ENCODE results near the gene PARD3B. TPM values are rescaled to one million over a fixed set of nuclear protein-coding genes. Genes with fewer than 3 reads are reported as not detected.

The PARD3B gene
- total RNA-seq, 1 experiment from 2014 or later: 2.0 TPM

DNA sequence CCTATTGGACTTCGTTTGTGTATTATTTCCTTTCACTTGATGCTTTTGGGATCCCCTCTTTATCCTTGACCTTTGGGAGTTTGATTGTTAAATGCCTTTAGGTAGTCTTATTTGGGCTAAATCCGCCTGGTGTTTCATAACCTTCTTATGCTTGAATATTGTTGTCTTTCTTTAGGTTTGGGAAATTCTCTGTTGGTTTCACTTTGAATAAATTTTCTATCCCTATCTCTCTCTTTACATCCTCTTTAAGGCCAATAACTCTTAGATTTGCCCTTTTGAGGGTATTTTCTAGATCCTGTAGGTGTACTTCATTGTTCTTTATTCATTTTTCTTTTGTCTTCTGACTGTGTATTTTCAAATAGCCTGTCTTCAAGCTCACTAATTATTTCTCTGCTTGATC, 354.7 kb downstream of the PARD3B start:
- no peaks in the 10 kb centered on the region for H3K9me2 ChIP-seq (ENCODE audit: insufficient read depth)
- ATAC-seq (no peak), DNase-seq (ENCODE audit: low read depth, low spot score) (no peak)
- POLR2A ChIA-PET: no interaction called here
- H3K4me2 ChIP-seq (ENCODE audit: low read length): no peak overlapping the region
- TF ChIP-seq ZFX (IDR thresholded peaks at IDR 0.05) (no peak), TCF7L2 (IDR thresholded peaks at IDR 0.05; ENCODE audit: borderline replicate concordance, extremely low read depth, insufficient read depth, insufficient read length) (no peak), CBX3 (IDR thresholded peaks at IDR 0.05; ENCODE audit: low read depth) (no peak), FOSL1 (IDR thresholded peaks at IDR 0.05; ENCODE audit: low read depth) (no peak)
- H3K9ac ChIP-seq (ENCODE audit: low read length): no peak overlapping the region
- intact Hi-C loops (cut with micrococcal nuclease): no loop called here
- H2AFZ ChIP-seq (ENCODE audit: low read depth, low read length, poor library complexity, severe bottlenecking): no peak overlapping the region
- H3K27me3 ChIP-seq (ENCODE audit: insufficient read depth, low read length): no peaks in the 10 kb centered on the region
- no peak overlapping the region for H3K4me3 ChIP-seq (replicated peaks in 1 of 2; ENCODE audit: low read depth in 1 of 2, low read length in 2 of 2)
- H3K4me1 ChIP-seq (ENCODE audit: control insufficient read depth in 1 of 2, insufficient read depth in 2 of 2, low read length in 2 of 2): no peaks in the 10 kb centered on the region
- no peak overlapping the region for H3K27ac ChIP-seq (ENCODE audit: low read depth, low read length)
- RAD21 ChIA-PET (ENCODE audit: low non-redundant PET in 1 of 2, low total read pairs in 2 of 2, uncharacterized antibody in 2 of 2, unreplicated experiment in 2 of 2): no interaction called here
- no peaks in the 10 kb centered on the region for H3K79me2 ChIP-seq (ENCODE audit: insufficient read depth, low read length)
- CTCF ChIA-PET: no interaction called here
- H3K36me3 ChIP-seq (ENCODE audit: control insufficient read depth in 1 of 2, insufficient read depth in 2 of 2, low read length in 2 of 2): no peaks in the 10 kb centered on the region
- BruUV-seq (replicated peaks): no TSS peak
- H3K9me3 ChIP-seq (ENCODE audit: control insufficient read depth in 1 of 2, insufficient read depth in 1 of 2, low read depth in 1 of 2, low read length in 2 of 2): no peaks in the 10 kb centered on the region
- H4K20me1 ChIP-seq (ENCODE audit: insufficient read depth): no peaks in the 10 kb centered on the region

DNA sequence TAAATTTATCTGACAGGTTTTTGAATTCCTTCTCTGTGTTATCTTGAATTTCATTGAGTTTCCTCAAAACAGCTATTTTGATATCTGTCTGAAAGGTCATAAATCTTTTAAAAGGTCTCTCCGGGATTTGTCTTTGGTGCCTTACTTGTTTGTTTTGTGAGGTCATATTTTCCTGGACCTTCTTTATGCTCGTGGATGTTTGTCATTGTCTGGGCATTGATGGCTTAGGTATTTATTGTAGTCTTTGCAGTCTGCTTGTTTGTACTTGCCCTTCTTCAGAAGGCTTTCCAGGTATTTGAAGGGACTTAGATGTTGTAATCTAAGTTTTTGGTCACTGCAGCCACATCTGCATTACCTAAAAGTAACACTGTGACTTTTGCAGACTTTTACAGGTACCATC, 355.2 kb downstream of the PARD3B start:
- DNase-seq (ENCODE audit: low read depth, low spot score): no peak
- BruUV-seq (replicated peaks): no TSS peak
- H3K4me2 ChIP-seq (ENCODE audit: low read length): no peak overlapping the region
- TF ChIP-seq ZNF274 (IDR thresholded peaks at IDR 0.05; ENCODE audit: low read depth, low read length) (no peak), CEBPB (IDR thresholded peaks at IDR 0.05; ENCODE audit: low read depth) (no peak), POLR2AphosphoS5 (IDR thresholded peaks at IDR 0.05; ENCODE audit: low read depth, low read length) (no peak), POLR2A (IDR thresholded peaks at IDR 0.05; ENCODE audit: borderline replicate concordance, extremely low read depth, insufficient read depth, insufficient read length) (no peak), SIN3A (IDR thresholded peaks at IDR 0.05; ENCODE audit: low read depth) (no peak), RAD21 (IDR thresholded peaks at IDR 0.05; ENCODE audit: low read depth) (no peak), ELF1 (IDR thresholded peaks at IDR 0.05; ENCODE audit: borderline replicate concordance, low read depth) (no peak), YY1 (IDR thresholded peaks at IDR 0.05; ENCODE audit: extremely low read depth, insufficient replicate concordance, low read depth, low read length) (no peak), SRF (IDR thresholded peaks at IDR 0.05; ENCODE audit: low read depth) (no peak), EZH2 (IDR thresholded peaks at IDR 0.05) (no peak)
- TF ChIP-seq, protein P1, sequence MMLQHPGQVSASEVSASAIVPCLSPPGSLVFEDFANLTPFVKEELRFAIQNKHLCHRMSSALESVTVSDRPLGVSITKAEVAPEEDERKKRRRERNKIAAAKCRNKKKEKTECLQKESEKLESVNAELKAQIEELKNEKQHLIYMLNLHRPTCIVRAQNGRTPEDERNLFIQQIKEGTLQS (IDR thresholded peaks at IDR 0.05): no peak
- TF ChIP-seq, protein P2, sequence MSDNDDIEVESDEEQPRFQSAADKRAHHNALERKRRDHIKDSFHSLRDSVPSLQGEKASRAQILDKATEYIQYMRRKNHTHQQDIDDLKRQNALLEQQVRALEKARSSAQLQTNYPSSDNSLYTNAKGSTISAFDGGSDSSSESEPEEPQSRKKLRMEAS (IDR thresholded peaks at IDR 0.05): no peak
- TF ChIP-seq, protein P3, sequence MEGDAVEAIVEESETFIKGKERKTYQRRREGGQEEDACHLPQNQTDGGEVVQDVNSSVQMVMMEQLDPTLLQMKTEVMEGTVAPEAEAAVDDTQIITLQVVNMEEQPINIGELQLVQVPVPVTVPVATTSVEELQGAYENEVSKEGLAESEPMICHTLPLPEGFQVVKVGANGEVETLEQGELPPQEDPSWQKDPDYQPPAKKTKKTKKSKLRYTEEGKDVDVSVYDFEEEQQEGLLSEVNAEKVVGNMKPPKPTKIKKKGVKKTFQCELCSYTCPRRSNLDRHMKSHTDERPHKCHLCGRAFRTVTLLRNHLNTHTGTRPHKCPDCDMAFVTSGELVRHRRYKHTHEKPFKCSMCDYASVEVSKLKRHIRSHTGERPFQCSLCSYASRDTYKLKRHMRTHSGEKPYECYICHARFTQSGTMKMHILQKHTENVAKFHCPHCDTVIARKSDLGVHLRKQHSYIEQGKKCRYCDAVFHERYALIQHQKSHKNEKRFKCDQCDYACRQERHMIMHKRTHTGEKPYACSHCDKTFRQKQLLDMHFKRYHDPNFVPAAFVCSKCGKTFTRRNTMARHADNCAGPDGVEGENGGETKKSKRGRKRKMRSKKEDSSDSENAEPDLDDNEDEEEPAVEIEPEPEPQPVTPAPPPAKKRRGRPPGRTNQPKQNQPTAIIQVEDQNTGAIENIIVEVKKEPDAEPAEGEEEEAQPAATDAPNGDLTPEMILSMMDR (IDR thresholded peaks at IDR 0.05 in 2 of 3, conservative IDR thresholded peaks at IDR 0.05 in 1 of 3; ENCODE audit: borderline replicate concordance in 1 of 3, insufficient read depth in 1 of 3, low read depth in 2 of 3, low read length in 2 of 3): no peak
- TF ChIP-seq, protein P4, sequence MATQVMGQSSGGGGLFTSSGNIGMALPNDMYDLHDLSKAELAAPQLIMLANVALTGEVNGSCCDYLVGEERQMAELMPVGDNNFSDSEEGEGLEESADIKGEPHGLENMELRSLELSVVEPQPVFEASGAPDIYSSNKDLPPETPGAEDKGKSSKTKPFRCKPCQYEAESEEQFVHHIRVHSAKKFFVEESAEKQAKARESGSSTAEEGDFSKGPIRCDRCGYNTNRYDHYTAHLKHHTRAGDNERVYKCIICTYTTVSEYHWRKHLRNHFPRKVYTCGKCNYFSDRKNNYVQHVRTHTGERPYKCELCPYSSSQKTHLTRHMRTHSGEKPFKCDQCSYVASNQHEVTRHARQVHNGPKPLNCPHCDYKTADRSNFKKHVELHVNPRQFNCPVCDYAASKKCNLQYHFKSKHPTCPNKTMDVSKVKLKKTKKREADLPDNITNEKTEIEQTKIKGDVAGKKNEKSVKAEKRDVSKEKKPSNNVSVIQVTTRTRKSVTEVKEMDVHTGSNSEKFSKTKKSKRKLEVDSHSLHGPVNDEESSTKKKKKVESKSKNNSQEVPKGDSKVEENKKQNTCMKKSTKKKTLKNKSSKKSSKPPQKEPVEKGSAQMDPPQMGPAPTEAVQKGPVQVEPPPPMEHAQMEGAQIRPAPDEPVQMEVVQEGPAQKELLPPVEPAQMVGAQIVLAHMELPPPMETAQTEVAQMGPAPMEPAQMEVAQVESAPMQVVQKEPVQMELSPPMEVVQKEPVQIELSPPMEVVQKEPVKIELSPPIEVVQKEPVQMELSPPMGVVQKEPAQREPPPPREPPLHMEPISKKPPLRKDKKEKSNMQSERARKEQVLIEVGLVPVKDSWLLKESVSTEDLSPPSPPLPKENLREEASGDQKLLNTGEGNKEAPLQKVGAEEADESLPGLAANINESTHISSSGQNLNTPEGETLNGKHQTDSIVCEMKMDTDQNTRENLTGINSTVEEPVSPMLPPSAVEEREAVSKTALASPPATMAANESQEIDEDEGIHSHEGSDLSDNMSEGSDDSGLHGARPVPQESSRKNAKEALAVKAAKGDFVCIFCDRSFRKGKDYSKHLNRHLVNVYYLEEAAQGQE (IDR thresholded peaks at IDR 0.05; ENCODE audit: low read depth): no peak

More for the DNA sequence above, 355.2 kb downstream of the PARD3B start:
- RAD21 ChIA-PET (ENCODE audit: low non-redundant PET in 1 of 2, low total read pairs in 2 of 2, uncharacterized antibody in 2 of 2, unreplicated experiment in 2 of 2): no interaction called here
- no peak for ATAC-seq
- no peaks in the 10 kb centered on the region for H3K27me3 ChIP-seq (ENCODE audit: insufficient read depth, low read length)
- no peaks in the 10 kb centered on the region for H4K20me1 ChIP-seq (ENCODE audit: insufficient read depth)
- H3K36me3 ChIP-seq (ENCODE audit: control insufficient read depth in 1 of 2, insufficient read depth in 2 of 2, low read length in 2 of 2): no peaks in the 10 kb centered on the region
- H3K9me2 ChIP-seq (ENCODE audit: insufficient read depth): no peaks in the 10 kb centered on the region
- POLR2A ChIA-PET: no interaction called here
- CTCF ChIA-PET: no interaction called here
- H3K27ac ChIP-seq (ENCODE audit: low read depth, low read length): no peak overlapping the region
- H2AFZ ChIP-seq (ENCODE audit: low read depth, low read length, poor library complexity, severe bottlenecking): no peak overlapping the region
- no peak overlapping the region for H3K9ac ChIP-seq (ENCODE audit: low read length)
- no peaks in the 10 kb centered on the region for H3K79me2 ChIP-seq (ENCODE audit: insufficient read depth, low read length)
- H3K4me1 ChIP-seq (ENCODE audit: control insufficient read depth in 1 of 2, insufficient read depth in 2 of 2, low read length in 2 of 2): no peaks in the 10 kb centered on the region
- no peak overlapping the region for H3K4me3 ChIP-seq (replicated peaks in 1 of 2; ENCODE audit: low read depth in 1 of 2, low read length in 2 of 2)
- H3K9me3 ChIP-seq (ENCODE audit: control insufficient read depth in 1 of 2, insufficient read depth in 1 of 2, low read depth in 1 of 2, low read length in 2 of 2): no peaks in the 10 kb centered on the region
- intact Hi-C loops (cut with micrococcal nuclease): no loop called here
